ENCODE results near the gene WLS.

DNA sequence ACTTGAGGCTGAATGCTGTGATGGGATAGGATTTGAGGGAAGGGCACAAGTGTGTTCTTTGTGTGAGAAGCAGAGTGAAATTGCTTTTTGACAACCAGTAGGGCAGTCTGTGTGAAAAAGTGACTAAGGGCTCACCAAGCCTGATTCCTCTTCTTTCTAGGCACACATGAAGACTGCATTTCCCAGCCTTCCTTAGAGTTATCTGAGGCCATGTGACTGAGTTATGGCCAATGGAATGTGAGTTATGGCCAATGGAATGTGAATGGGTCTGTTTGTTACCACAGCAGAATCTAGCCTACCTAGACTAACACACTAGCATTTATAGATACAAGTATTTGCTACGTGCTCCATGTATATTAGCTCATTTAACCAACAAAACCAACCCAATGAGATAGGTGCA lies 146.6 kb downstream of the WLS start:
- TF ChIP-seq, protein P1, sequence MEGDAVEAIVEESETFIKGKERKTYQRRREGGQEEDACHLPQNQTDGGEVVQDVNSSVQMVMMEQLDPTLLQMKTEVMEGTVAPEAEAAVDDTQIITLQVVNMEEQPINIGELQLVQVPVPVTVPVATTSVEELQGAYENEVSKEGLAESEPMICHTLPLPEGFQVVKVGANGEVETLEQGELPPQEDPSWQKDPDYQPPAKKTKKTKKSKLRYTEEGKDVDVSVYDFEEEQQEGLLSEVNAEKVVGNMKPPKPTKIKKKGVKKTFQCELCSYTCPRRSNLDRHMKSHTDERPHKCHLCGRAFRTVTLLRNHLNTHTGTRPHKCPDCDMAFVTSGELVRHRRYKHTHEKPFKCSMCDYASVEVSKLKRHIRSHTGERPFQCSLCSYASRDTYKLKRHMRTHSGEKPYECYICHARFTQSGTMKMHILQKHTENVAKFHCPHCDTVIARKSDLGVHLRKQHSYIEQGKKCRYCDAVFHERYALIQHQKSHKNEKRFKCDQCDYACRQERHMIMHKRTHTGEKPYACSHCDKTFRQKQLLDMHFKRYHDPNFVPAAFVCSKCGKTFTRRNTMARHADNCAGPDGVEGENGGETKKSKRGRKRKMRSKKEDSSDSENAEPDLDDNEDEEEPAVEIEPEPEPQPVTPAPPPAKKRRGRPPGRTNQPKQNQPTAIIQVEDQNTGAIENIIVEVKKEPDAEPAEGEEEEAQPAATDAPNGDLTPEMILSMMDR (IDR thresholded peaks at IDR 0.05), result no peak
- TF ChIP-seq POLR2A (IDR thresholded peaks at IDR 0.05), result no peak
